Keratinocyte (primary cell): ENCODE results near the gene PTCSC3. TPM values are rescaled to one million over a fixed set of nuclear protein-coding genes. Genes with fewer than 3 reads are reported as not detected.
"Not testable (repeated sequence)": the region's sequence is repeated elsewhere in the genome, so short reads cannot be mapped to it uniquely, and the experiment has no call there.

Source experiments
- DNase-seq: peaks from one replicate; pipeline ENCODE4 v3.0.0-alpha.2; 2011; ENCODE audit warnings: low read depth, missing footprints, low spot score
- FAIRE-seq: peaks from 2 replicates; lab custom pipeline; 2011; peaks lifted over from hg19 to GRCh38; lab: Jason Lieb, UNC
- H2AFZ ChIP-seq: 2 replicates; pipeline ENCODE4 v1.6.0; 2012; ENCODE audit warnings: low read length, control low read depth, inconsistent platforms; ENCODE audit not compliant: control insufficient read depth
- H3K27ac ChIP-seq: 2 replicates; pipeline ENCODE4 v1.5.1; 2011; ENCODE audit warnings: low read length; ENCODE audit not compliant: control insufficient read depth, insufficient read depth
- H3K27me3 ChIP-seq: 3 replicates; pipeline ENCODE4 v1.6.0; 2011; ENCODE audit warnings: low read length; ENCODE audit not compliant: control insufficient read depth, insufficient read depth; ENCODE audit errors: extremely low read depth
- H3K36me3 ChIP-seq, 2 experiments: 2 replicates in 1 of 2; 3 replicates in 1 of 2; pipeline ENCODE4 v1.5.1; 2011; ENCODE audit warnings: low read length in 2 of 2, mild to moderate bottlenecking in 1 of 2; ENCODE audit not compliant: control insufficient read depth in 2 of 2, insufficient read depth in 2 of 2; ENCODE audit errors: extremely low read depth in 1 of 2
- H3K4me1 ChIP-seq: 3 replicates; pipeline ENCODE4 v1.5.1; 2011; ENCODE audit warnings: low read length; ENCODE audit not compliant: control insufficient read depth, insufficient read depth; ENCODE audit errors: extremely low read depth
- H3K4me2 ChIP-seq: 3 replicates; pipeline ENCODE4 v1.6.0; 2011; ENCODE audit warnings: low read depth, low read length; ENCODE audit not compliant: control insufficient read depth, insufficient read depth; ENCODE audit errors: extremely low read depth
- H3K4me3 ChIP-seq, 3 experiments: fragments of 200-600 bp in 1 of 3; sonication (generic) in 1 of 3; 2 replicates in 2 of 3; 3 replicates in 1 of 3; pipeline ENCODE4 v1.5.1; 2011 to 2016; ENCODE audit warnings: low read length in 3 of 3, mild to moderate bottlenecking in 3 of 3, control low read depth in 2 of 3, inconsistent platforms in 1 of 3, low read depth in 1 of 3, mixed read lengths in 1 of 3, mixed run types in 1 of 3, moderate library complexity in 1 of 3; ENCODE audit not compliant: control insufficient read depth in 2 of 3, insufficient read depth in 2 of 3; ENCODE audit errors: extremely low read depth in 1 of 3
- H3K79me2 ChIP-seq: 2 replicates; pipeline ENCODE4 v1.6.0; 2012; ENCODE audit warnings: low read length; ENCODE audit not compliant: control insufficient read depth, insufficient read depth
- H3K9ac ChIP-seq: 3 replicates; pipeline ENCODE4 v1.6.0; 2011; ENCODE audit warnings: low read length; ENCODE audit not compliant: control insufficient read depth, insufficient read depth; ENCODE audit errors: extremely low read depth
- H3K9me1 ChIP-seq: 3 replicates; pipeline ENCODE4 v1.6.0; 2011; ENCODE audit warnings: low read length; ENCODE audit not compliant: control insufficient read depth, insufficient read depth; ENCODE audit errors: extremely low read depth
- H3K9me3 ChIP-seq: 2 replicates; pipeline ENCODE4 v1.5.1; 2012; ENCODE audit warnings: low read depth, low read length; ENCODE audit not compliant: control insufficient read depth
- H4K20me1 ChIP-seq: 3 replicates; pipeline ENCODE4 v1.6.0; 2011; ENCODE audit warnings: low read length; ENCODE audit not compliant: control insufficient read depth, insufficient read depth; ENCODE audit errors: extremely low read depth
- CTCF ChIP-seq, 3 experiments: IDR thresholded peaks in 1 of 3; conservative IDR thresholded peaks in 1 of 3; optimal IDR thresholded peaks in 1 of 3; 2 replicates in 2 of 3; 3 replicates in 1 of 3; pipeline versions ENCODE3 to v1.5.1; 2011; ENCODE audit warnings: low read length in 3 of 3, mild to moderate bottlenecking in 3 of 3, moderate library complexity in 2 of 3, control low read depth in 1 of 3, inconsistent platforms in 1 of 3; ENCODE audit not compliant: insufficient read depth in 2 of 3; ENCODE audit errors: extremely low read depth in 1 of 3
- EZH2 ChIP-seq: IDR thresholded peaks from one replicate; pipeline ENCODE4 v1.6.1; 2012; ENCODE audit warnings: inconsistent platforms, mild to moderate bottlenecking, low read length, moderate library complexity
- dilution Hi-C: fragments of 300-500 bp; cut with MboI; formaldehyde crosslinking; loops from one replicate; pipeline ENCODE4 v1.7.0; 2020; ENCODE audit warnings: low sequenced_read_pairs; ENCODE audit not compliant: extremely low pct_ligation_motif_present
- polyA plus RNA-seq, 5 experiments: library from polyadenylated mRNA; depleted of rRNA in 3 of 5; stranded (reverse) in 3 of 5; stranded (forward) in 1 of 5; unstranded in 1 of 5; fragments of >200 nt; gene quantifications; 1 replicate in 1 of 5; 2 replicates in 3 of 5; 3 replicates in 1 of 5; pipeline versions ENCODE4 v1.2.1 to v1.2.3, GENCODE V29; 2011 to 2012; ENCODE audit warnings: missing spikeins in 2 of 5, low read depth in 1 of 5, low replicate concordance in 1 of 5

Gene PTCSC3
- polyA plus RNA-seq, 1 donor (not counting 4 experiments of a cell fraction or from before 2014, with no cell fraction given), result not detected

- Histone ChIP-seq H3K4me1 (no peaks in the 10 kb centered on the region), H3K27ac (no peak overlapping the region), H3K36me3 (no peaks in the 10 kb centered on the region), H3K9ac (no peak overlapping the region), H3K4me2 (no peak overlapping the region), H3K9me1 (no peaks in the 10 kb centered on the region), H3K79me2 (no peaks in the 10 kb centered on the region), H2AFZ (no peak overlapping the region), H3K27me3 (no peaks in the 10 kb centered on the region), H3K9me3 (no peaks in the 10 kb centered on the region), H3K4me3 (no peak overlapping the region), H4K20me1 (no peaks in the 10 kb centered on the region)
- dilution Hi-C loops, result no loop called here
- no peak for FAIRE-seq
- TF ChIP-seq CTCF (optimal IDR thresholded peaks at IDR 0.05 in 1 of 3, IDR thresholded peaks at IDR 0.05 in 1 of 3, conservative IDR thresholded peaks at IDR 0.05 in 1 of 3; ENCODE audit: extremely low read depth in 1 of 3, insufficient read depth in 2 of 3, low read length in 3 of 3) (peak; percentile 24 to 58 (median 25)), EZH2 (no peak)
- DNase-seq, result no peak
These were observed 71.1 kb downstream of the PTCSC3 start for GRCh38 chr14:36105401-36105800.

DNA sequence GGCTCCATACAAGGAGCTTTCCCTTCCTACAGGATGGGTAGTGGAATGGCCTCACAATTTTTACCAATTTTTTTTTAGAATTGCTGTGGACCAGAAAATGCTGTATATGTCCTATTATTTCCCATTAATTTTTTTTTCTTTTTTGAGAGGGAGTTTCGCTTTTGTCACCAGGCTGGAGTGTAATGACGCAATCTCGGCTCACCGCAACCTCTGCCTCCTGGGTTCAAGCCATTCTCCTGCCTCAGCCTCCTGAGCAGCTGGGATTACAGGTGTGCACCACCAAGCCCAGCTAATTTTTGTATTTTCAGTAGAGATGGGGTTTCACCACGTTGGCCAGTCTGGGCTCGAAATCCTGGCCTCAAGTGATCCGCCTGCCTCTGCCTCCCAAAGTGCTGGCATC is 72.3 kb downstream of the PTCSC3 start:
- H3K9me3 ChIP-seq, dilution Hi-C loops, H3K4me2 ChIP-seq, DNase-seq, H3K27me3 ChIP-seq, H3K79me2 ChIP-seq, H3K4me3 ChIP-seq, FAIRE-seq, H3K9ac ChIP-seq, H3K27ac ChIP-seq, H2AFZ ChIP-seq, H3K9me1 ChIP-seq, H3K4me1 ChIP-seq, H4K20me1 ChIP-seq, H3K36me3 ChIP-seq: not testable (repeated sequence)

DNA sequence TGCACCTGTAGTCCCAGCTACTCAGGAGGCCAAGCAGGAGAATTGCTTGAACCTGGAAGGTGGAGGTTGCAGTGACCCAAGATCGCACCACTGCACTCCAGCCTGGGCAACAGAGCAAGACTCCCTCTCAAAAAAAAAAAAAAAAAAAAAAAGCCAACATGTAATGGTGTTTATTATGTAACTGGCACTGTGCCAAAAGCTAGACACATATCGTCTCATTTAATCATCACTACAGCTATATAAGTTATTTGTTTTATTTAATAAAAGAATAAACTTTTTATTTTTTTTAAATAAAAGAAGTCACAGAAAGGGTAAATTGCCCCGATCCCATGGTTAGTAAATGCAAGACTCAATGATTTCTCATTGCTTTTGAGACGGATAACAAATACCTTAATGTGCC is 76.9 kb downstream of the PTCSC3 start:
- Histone ChIP-seq H3K9ac (no peak overlapping the region), H4K20me1 (no peaks in the 10 kb centered on the region), H3K79me2 (no peaks in the 10 kb centered on the region), H3K9me1 (no peaks in the 10 kb centered on the region), H3K9me3 (no peaks in the 10 kb centered on the region), H3K4me1 (peaks cover 14% of the 10 kb centered on the region), H3K4me3 (no peak overlapping the region), H3K36me3 (no peaks in the 10 kb centered on the region), H3K4me2 (no peak overlapping the region), H3K27me3 (no peaks in the 10 kb centered on the region), H3K27ac (no peak overlapping the region), H2AFZ (no peak overlapping the region)
- FAIRE-seq, result no peak
- TF ChIP-seq EZH2 (no peak), CTCF (optimal IDR thresholded peaks at IDR 0.05 in 1 of 3, IDR thresholded peaks at IDR 0.05 in 1 of 3, conservative IDR thresholded peaks at IDR 0.05 in 1 of 3; ENCODE audit: extremely low read depth in 1 of 3, insufficient read depth in 2 of 3, low read length in 3 of 3) (no peak)
- no peak for DNase-seq
- dilution Hi-C loops, result no loop called here
